ENCODE measurements around the gene SUFU.

DNA sequence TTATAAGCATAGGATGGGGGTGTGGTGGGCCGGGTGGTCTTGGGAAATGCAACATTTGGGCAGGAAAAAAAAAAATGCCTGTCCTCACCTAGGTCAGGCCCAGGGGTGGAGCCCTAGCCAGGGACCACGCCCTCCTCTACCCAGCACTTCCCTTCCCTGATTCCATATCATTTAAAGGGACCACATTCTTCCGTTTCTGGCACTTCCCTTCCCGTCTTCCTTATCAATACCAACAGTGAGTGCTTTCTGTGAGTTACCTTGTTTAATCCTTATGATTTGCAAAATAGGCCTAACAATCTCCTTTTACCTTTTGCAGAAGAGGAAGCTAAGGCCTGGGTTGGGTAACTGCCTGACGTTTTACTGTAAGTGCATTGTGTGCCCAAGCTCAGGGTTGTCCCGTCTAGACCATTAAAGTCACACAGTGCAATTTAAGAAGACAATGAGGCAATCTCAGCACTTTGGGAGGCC is 35.8 kb upstream of the SUFU start:
- TF ChIP-seq, protein P1, sequence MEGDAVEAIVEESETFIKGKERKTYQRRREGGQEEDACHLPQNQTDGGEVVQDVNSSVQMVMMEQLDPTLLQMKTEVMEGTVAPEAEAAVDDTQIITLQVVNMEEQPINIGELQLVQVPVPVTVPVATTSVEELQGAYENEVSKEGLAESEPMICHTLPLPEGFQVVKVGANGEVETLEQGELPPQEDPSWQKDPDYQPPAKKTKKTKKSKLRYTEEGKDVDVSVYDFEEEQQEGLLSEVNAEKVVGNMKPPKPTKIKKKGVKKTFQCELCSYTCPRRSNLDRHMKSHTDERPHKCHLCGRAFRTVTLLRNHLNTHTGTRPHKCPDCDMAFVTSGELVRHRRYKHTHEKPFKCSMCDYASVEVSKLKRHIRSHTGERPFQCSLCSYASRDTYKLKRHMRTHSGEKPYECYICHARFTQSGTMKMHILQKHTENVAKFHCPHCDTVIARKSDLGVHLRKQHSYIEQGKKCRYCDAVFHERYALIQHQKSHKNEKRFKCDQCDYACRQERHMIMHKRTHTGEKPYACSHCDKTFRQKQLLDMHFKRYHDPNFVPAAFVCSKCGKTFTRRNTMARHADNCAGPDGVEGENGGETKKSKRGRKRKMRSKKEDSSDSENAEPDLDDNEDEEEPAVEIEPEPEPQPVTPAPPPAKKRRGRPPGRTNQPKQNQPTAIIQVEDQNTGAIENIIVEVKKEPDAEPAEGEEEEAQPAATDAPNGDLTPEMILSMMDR (IDR thresholded peaks at IDR 0.05), result no peak
- no peak for TF ChIP-seq POLR2A (IDR thresholded peaks at IDR 0.05)

Data from Peyer's patch (tissue), 4 donors.